Retinal pigment epithelial cell (primary cell): ENCODE data around the gene LRIT2.
"Not testable (repeated sequence)": the region's sequence is repeated elsewhere in the genome, so short reads cannot be mapped to it uniquely, and the experiment has no call there.

Experiments used
- DNase-seq: peaks from one replicate; pipeline ENCODE4 v3.0.0-alpha.2; 2010; ENCODE audit warnings: low read depth
- H3K4me3 ChIP-seq: 2 replicates; pipeline ENCODE4 v1.5.1; 2011; ENCODE audit warnings: mild to moderate bottlenecking, low read length, control low read depth, moderate library complexity
- TF ChIP-seq, protein P1 (sequence below): conservative IDR thresholded peaks from 2 replicates; pipeline ENCODE4 v1.5.1; 2011; ENCODE audit warnings: low read depth, low read length, control low read depth, inconsistent platforms

Gene LRIT2

DNA sequence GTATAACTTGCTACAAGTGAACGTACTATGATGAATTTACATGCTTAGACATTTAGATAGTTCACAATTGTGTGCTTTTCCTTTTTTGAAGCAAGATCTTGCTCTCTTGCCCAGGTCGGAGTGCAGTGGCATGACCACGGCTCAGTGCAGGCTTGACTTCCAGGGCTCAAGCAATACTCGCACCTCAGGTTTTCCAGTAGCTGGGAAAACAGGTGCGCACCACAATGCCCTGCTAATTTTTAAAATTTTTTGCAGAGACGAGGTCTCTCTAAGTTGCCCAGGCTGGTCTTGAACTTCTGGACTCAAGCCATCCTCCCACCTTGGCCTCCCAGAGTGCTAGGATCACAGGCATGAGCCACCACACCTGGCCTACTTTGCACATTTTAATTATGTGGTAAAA is 49.9 kb downstream of the LRIT2 start:
- no peak for DNase-seq
- TF ChIP-seq, protein P1, sequence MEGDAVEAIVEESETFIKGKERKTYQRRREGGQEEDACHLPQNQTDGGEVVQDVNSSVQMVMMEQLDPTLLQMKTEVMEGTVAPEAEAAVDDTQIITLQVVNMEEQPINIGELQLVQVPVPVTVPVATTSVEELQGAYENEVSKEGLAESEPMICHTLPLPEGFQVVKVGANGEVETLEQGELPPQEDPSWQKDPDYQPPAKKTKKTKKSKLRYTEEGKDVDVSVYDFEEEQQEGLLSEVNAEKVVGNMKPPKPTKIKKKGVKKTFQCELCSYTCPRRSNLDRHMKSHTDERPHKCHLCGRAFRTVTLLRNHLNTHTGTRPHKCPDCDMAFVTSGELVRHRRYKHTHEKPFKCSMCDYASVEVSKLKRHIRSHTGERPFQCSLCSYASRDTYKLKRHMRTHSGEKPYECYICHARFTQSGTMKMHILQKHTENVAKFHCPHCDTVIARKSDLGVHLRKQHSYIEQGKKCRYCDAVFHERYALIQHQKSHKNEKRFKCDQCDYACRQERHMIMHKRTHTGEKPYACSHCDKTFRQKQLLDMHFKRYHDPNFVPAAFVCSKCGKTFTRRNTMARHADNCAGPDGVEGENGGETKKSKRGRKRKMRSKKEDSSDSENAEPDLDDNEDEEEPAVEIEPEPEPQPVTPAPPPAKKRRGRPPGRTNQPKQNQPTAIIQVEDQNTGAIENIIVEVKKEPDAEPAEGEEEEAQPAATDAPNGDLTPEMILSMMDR: no peak
- no peak overlapping the region for H3K4me3 ChIP-seq

DNA sequence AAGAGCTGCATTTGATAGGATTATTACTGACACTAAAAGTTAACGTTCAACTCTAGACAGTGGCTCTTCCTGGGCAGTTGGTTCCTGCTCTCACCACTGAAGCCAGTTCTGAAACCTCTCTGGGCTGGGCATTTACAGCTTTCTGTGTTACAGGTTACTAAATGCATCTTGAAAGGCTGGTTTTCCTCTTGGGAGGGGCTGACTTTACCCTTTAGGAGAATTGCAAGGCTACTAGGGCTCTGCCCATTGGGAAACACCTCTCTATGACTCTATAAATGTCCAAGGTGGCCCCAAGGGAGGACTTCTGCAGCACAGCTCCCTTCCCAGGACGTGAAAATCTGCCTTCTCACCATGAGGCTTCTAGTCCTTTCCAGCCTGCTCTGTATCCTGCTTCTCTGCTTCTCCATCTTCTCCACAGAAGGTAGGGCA is 51.8 kb downstream of the LRIT2 start, which contains the start of gene GPR15LG:
Gene GPR15LG, plus strand, starts transcription at position 301 of the 429 bp plus-strand sequence. Its CDS starts 51 bp downstream, at position 352.
- DNase-seq: no peak
- TF ChIP-seq, protein P1: no peak

DNA sequence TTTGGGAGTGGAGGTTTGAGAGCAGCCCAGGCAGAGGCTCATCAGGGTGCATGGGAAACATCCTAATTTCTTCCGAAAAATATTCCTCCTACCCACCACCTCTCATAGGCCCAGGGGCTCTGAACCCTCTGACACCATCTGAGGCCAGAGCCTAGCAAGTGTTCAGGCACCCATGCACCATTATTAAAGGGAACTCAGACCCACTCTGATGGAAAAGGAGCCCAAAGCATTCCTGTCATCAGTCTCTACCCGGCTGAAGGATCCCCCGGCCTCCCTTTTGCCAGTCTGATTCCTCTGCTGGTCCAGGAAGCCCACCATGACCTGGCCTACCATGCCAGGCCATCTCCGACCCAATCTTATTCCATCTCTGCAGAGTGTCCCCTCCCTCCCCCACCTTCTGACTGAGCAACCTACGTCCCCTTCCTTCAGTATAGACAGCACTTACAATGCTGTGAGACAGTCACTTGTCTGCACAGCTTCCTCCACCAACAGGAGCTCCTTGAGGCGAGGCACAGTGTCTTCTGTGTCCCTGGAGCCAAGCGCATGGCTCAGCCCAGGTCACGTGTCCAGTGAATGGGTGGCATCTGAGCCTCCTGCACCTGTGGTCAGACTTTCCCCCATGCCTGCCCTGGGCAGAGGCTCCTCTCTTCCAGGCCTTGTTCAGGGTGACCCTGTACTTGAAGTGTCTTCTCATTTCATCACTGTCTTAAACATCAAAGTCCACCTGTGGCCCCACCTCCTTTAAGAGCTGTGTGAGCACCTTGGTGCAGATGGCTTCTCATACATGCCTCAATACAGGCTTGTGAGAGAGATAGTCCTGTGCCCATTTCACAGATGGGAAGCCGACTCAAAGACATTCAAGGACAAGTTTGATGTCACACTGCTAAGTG is 52.6 kb downstream of the LRIT2 start:
- H3K4me3 ChIP-seq: no peak overlapping the region
- DNase-seq: no peak
- TF ChIP-seq, protein P1: no peak

More for the DNA sequence above, 51.8 kb downstream of the LRIT2 start, which contains the start of gene GPR15LG:
- no peak within 1 kb of the TSS for H3K4me3 ChIP-seq

DNA sequence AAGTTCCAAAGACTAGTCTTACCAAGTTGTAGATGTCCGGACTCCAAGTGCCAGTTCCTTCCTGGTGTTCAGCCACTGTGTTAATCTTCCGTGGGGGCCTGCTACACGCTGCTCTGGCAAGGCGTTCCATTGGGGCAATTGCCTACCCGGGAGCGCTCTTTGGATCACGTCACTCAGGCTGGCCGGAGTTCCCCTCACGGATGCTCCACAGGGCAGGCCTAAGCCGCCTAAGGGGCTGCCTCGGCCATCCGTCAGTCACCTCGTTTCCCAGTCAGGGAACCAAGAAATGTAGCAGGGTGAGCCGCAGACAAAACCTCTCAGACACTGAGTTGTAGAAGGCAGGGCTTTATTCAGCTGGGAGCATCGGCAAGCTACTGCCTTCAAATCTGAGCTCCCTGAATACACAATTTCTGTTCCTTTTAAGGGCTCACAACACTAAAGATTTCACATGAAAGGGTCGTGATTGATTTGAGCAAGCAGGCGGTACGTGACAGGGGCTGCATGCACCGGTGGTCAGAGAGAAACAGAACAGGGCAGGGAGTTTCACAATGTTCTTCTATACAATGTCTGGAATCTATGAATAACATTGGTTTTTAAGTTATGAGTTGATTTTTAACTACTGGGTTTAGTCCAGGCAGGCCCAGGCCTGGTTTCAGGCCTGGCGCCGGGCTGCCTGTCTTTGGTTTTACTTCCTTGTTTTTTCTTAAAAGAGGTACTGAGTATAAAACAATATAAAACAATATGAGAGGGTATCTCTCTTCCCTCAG is 53.5 kb downstream of the LRIT2 start:
- DNase-seq, H3K4me3 ChIP-seq: not testable (repeated sequence)

DNA sequence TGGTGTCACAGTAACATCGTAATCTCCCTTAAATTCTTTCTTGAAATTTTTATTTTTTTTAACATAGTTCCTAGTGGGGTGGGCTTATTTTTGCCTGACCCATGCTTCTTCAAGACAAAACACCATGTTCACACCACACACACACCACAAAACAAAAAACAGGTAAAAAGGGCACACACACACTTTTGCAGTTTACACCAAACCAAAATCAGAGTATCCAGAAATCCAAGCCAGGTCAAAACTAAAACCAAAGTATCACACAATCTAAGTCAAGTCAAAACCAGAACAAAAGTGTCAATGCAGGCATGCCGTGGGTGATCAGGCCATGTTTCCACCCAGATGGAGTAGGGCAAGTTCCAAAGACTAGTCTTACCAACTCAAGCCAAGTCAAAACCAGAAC is 54.1 kb downstream of the LRIT2 start:
- H3K4me3 ChIP-seq, DNase-seq: not testable (repeated sequence)
